GM06990 (cell line): ENCODE data around the gene SDCCAG8.

ENCODE experiments used
- DNase-seq: peaks from one replicate; pipeline ENCODE4 v3.0.0-alpha.2; 2011; ENCODE audit not compliant: insufficient read length; ENCODE audit errors: extremely low read depth
- H3K27me3 ChIP-seq: replicated peaks from 2 replicates; pipeline ENCODE4 v1.6.0; 2011; ENCODE audit warnings: low read length; ENCODE audit not compliant: control insufficient read depth, insufficient read depth
- H3K36me3 ChIP-seq: 2 replicates; pipeline ENCODE4 v1.5.1; 2011; ENCODE audit warnings: low read length; ENCODE audit not compliant: control insufficient read depth, insufficient read depth
- H3K4me3 ChIP-seq: replicated peaks from 2 replicates; pipeline ENCODE4 v1.5.1; 2011; ENCODE audit warnings: low read depth, mild to moderate bottlenecking, control low read depth, low read length
- TF ChIP-seq, protein P1 (sequence below): IDR thresholded peaks from 2 replicates; pipeline ENCODE4 v1.5.1; 2011; ENCODE audit warnings: low read length, control low read depth, mild to moderate bottlenecking, inconsistent platforms; ENCODE audit not compliant: insufficient read depth, poor library complexity, severe bottlenecking

The SDCCAG8 gene

DNA sequence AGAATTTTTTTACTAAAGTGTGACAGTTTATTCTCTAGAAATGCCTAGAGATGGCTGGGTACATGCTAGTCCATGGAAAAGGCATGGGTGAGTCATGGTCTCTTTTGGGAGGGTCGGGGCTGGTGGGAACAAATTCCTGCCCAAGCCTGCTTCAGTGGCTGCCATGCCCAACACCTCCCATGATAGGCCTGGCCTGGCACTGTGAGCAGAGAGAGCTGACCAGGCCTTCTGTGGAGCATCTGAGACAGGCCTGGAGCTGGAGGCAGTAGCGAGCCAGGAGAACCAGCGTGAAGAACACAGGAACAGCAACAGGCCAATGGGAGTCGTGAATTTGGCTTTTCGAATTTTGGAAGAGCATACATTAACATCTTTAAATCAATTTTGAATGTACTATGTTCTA lies 209.2 kb downstream of the SDCCAG8 start:
- H3K4me3 ChIP-seq = no peak overlapping the region
- DNase-seq = no peak
- TF ChIP-seq, protein P1, sequence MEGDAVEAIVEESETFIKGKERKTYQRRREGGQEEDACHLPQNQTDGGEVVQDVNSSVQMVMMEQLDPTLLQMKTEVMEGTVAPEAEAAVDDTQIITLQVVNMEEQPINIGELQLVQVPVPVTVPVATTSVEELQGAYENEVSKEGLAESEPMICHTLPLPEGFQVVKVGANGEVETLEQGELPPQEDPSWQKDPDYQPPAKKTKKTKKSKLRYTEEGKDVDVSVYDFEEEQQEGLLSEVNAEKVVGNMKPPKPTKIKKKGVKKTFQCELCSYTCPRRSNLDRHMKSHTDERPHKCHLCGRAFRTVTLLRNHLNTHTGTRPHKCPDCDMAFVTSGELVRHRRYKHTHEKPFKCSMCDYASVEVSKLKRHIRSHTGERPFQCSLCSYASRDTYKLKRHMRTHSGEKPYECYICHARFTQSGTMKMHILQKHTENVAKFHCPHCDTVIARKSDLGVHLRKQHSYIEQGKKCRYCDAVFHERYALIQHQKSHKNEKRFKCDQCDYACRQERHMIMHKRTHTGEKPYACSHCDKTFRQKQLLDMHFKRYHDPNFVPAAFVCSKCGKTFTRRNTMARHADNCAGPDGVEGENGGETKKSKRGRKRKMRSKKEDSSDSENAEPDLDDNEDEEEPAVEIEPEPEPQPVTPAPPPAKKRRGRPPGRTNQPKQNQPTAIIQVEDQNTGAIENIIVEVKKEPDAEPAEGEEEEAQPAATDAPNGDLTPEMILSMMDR = no peak
- H3K36me3 ChIP-seq = no peaks in the 10 kb centered on the region
- H3K27me3 ChIP-seq = no peaks in the 10 kb centered on the region

DNA sequence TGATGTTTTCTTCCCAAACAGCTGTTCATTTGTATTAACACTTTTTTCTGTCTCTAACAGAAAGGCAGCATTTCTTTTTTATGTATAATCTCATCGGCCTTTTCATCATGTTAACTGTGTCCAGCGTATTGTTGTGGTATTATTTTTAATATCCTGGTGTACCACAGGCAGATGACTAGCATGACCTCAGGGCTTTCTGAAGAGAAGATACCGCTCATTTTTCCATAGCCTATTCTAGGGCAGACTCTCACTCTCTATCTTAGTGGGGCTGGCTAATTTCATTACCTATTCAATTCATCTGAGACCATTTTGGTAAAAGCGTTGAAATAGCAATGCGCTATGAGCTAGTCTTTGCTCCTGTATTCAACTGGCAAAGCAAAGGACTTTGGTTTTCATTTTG lies 209.9 kb downstream of the SDCCAG8 start:
- Histone ChIP-seq H3K4me3 (no peak overlapping the region), H3K27me3 (no peaks in the 10 kb centered on the region), H3K36me3 (no peaks in the 10 kb centered on the region)
- DNase-seq = no peak
- TF ChIP-seq, protein P1 = no peak

DNA sequence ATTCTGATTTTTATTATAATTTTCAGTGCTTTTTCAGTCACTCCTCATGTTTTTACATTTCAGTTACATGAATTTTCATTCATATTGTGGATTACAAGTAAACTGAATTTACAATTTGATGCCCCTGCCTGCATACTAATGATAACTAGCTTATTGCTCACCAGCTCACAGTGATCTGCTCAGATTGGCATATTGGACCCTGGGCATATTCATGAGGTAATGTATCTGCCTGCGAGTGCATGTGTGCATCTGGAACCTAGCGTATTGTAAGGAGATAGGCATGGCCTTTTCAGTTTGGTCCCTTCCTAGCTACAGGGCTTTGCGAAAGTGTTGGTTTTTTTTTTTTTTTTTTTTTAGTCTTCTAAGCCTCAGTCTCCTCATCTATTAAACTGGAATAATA lies 213.7 kb downstream of the SDCCAG8 start:
- no peaks in the 10 kb centered on the region for H3K27me3 ChIP-seq
- H3K4me3 ChIP-seq = no peak overlapping the region
- DNase-seq = no peak
- TF ChIP-seq, protein P1 = no peak
- no peaks in the 10 kb centered on the region for H3K36me3 ChIP-seq

DNA sequence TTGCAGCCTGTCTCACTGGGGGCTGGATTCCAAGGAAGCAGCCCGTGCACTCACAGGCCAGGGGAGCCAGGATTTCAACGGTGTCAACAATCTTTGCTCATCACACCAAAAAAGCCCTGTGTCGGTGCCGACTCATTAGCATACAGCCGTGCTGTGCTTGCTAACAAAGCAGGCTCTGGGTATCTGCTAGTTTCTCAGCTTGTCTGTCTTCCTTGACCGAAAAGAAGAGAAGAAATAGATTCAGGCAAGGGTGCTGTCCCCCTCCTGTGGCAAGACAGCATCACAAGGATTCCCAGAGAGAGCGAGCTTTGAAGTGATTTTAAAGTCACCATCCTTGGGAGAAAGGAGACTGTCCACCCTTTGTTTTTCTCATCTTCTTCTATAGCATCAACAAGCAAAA lies 214.7 kb downstream of the SDCCAG8 start:
- Histone ChIP-seq H3K36me3 (no peaks in the 10 kb centered on the region), H3K4me3 (no peak overlapping the region), H3K27me3 (no peaks in the 10 kb centered on the region)
- TF ChIP-seq, protein P1 = no peak
- DNase-seq = no peak

DNA sequence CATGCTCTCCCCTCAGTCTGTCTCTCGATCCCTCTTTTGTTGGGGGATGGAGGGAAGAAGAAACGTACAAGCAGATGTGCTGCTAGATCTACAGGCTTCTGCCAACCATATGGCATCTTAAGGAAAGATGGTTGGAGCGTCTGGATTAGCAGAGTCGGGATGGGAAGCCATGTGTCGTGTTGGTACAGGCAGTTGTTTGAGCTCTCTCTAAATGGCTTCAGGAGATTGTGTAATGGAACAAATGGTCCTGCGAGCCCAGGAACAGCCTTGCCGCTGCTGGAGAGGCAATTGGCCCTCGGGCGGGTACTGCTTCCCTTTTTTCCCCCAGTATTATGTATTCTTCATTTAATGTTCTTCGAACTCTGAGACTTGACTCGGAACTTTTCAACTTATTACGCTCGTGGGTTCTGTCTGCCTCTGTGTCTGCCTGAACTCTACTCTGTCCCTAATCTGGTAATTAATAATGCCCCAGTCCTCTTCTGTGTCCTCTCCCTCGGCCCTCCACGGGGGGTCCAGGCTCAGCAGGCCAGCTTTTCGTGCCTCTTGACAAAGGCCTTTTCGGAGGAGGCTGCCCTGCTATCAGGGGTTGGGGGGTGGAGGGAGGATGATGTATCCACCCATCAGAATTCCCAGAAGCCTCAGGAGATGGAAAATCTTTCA lies 215.3 kb downstream of the SDCCAG8 start:
- H3K4me3 ChIP-seq = no peak overlapping the region
- no peaks in the 10 kb centered on the region for H3K27me3 ChIP-seq
- H3K36me3 ChIP-seq = no peaks in the 10 kb centered on the region
- TF ChIP-seq, protein P1 = no peak
- no peak for DNase-seq
